ENCODE results near the gene GLCE.

DNA sequence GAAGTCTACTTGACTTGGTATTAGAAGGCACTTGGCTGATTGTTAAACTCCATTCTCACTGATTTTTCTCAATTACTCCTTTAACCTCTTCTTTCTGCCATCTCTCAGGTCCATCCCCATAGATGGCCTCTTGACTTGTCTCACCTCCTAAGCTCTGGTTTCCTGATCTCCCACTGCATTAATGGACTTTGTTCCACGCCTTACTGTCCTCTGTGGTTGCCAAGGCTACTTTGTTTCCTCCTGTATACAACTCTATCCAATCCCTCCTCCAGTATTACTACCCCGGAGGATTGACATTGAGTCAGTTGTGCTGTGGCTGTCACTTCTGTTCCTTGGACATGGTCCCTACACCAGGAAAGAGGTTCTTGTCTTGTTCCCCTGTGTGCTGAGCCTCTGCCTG lies 10.6 kb upstream of the GLCE start:
- TF ChIP-seq, protein P1, sequence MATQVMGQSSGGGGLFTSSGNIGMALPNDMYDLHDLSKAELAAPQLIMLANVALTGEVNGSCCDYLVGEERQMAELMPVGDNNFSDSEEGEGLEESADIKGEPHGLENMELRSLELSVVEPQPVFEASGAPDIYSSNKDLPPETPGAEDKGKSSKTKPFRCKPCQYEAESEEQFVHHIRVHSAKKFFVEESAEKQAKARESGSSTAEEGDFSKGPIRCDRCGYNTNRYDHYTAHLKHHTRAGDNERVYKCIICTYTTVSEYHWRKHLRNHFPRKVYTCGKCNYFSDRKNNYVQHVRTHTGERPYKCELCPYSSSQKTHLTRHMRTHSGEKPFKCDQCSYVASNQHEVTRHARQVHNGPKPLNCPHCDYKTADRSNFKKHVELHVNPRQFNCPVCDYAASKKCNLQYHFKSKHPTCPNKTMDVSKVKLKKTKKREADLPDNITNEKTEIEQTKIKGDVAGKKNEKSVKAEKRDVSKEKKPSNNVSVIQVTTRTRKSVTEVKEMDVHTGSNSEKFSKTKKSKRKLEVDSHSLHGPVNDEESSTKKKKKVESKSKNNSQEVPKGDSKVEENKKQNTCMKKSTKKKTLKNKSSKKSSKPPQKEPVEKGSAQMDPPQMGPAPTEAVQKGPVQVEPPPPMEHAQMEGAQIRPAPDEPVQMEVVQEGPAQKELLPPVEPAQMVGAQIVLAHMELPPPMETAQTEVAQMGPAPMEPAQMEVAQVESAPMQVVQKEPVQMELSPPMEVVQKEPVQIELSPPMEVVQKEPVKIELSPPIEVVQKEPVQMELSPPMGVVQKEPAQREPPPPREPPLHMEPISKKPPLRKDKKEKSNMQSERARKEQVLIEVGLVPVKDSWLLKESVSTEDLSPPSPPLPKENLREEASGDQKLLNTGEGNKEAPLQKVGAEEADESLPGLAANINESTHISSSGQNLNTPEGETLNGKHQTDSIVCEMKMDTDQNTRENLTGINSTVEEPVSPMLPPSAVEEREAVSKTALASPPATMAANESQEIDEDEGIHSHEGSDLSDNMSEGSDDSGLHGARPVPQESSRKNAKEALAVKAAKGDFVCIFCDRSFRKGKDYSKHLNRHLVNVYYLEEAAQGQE (IDR thresholded peaks at IDR 0.05), result no peak
- TF ChIP-seq, protein P2, sequence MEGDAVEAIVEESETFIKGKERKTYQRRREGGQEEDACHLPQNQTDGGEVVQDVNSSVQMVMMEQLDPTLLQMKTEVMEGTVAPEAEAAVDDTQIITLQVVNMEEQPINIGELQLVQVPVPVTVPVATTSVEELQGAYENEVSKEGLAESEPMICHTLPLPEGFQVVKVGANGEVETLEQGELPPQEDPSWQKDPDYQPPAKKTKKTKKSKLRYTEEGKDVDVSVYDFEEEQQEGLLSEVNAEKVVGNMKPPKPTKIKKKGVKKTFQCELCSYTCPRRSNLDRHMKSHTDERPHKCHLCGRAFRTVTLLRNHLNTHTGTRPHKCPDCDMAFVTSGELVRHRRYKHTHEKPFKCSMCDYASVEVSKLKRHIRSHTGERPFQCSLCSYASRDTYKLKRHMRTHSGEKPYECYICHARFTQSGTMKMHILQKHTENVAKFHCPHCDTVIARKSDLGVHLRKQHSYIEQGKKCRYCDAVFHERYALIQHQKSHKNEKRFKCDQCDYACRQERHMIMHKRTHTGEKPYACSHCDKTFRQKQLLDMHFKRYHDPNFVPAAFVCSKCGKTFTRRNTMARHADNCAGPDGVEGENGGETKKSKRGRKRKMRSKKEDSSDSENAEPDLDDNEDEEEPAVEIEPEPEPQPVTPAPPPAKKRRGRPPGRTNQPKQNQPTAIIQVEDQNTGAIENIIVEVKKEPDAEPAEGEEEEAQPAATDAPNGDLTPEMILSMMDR (IDR thresholded peaks at IDR 0.05; ENCODE audit: low read depth, low read length, missing input control), result no peak
- no peak for TF ChIP-seq JUND (IDR thresholded peaks at IDR 0.05)
- TF ChIP-seq FOXA2 (IDR thresholded peaks at IDR 0.05), result no peak
- no peak for TF ChIP-seq RXRA (IDR thresholded peaks at IDR 0.05)
- TF ChIP-seq, protein P3, sequence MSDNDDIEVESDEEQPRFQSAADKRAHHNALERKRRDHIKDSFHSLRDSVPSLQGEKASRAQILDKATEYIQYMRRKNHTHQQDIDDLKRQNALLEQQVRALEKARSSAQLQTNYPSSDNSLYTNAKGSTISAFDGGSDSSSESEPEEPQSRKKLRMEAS (IDR thresholded peaks at IDR 0.05), result no peak
- no peak for TF ChIP-seq GABPA (IDR thresholded peaks at IDR 0.05 in 1 of 2, conservative IDR thresholded peaks at IDR 0.05 in 1 of 2)
- no peak for TF ChIP-seq NR2F2 (IDR thresholded peaks at IDR 0.05)
- no peak for TF ChIP-seq FOXA1 (IDR thresholded peaks at IDR 0.05)

Data from liver (tissue), 3 donors.